Measurements from ENCODE around the gene NAT14.

DNA sequence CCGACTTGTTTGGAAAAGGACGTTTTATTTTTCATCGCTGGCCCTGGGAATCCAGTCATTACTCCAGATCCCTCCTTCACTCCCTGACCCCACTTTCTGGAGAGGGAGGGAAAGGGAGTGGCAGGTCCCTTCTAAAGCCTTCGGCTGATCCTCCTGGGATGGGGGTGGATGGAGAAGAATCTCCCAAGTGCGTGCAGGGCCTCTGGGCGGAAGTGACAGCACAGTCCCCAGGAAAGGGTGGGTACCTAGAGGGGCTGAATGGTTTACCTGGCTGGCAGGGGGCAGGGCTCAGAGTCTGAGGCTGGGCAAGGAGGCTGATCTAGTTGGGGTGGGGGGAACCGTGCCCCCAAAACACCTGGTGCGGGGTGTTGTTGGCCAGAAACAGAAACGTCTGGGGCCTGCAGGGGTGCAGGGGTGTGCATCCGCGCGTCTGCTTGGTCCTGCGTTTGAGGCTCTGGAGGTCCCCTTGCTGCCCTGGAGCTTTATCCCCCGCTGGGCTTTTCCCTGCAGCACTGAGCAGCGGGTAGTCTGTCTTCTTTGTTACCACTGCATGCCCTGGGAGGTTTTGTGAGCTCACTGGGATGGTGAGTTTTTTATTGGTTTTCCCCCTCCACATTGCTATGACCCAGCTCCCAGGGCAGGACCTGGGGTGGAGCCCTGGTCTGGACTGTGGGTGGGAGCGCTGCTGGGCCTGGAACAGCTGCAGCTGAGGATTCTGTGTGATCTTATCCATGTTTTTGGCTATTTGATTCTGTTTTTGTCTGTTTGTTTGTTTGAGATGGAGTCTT is 11.6 kb upstream of the NAT14 start:
- TF ChIP-seq, protein P1, sequence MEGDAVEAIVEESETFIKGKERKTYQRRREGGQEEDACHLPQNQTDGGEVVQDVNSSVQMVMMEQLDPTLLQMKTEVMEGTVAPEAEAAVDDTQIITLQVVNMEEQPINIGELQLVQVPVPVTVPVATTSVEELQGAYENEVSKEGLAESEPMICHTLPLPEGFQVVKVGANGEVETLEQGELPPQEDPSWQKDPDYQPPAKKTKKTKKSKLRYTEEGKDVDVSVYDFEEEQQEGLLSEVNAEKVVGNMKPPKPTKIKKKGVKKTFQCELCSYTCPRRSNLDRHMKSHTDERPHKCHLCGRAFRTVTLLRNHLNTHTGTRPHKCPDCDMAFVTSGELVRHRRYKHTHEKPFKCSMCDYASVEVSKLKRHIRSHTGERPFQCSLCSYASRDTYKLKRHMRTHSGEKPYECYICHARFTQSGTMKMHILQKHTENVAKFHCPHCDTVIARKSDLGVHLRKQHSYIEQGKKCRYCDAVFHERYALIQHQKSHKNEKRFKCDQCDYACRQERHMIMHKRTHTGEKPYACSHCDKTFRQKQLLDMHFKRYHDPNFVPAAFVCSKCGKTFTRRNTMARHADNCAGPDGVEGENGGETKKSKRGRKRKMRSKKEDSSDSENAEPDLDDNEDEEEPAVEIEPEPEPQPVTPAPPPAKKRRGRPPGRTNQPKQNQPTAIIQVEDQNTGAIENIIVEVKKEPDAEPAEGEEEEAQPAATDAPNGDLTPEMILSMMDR (IDR thresholded peaks at IDR 0.05), result no peak
- TF ChIP-seq POLR2A (IDR thresholded peaks at IDR 0.05), result no peak

Measured in lower leg skin (tissue), 3 donors.